ENCODE data around the gene ELL2.
A peak's percentile ranks its signal among the peaks of the same experiment; 100 is the strongest.

- no peak for TF ChIP-seq POLR2A (IDR thresholded peaks at IDR 0.05)
- TF ChIP-seq, protein P1, sequence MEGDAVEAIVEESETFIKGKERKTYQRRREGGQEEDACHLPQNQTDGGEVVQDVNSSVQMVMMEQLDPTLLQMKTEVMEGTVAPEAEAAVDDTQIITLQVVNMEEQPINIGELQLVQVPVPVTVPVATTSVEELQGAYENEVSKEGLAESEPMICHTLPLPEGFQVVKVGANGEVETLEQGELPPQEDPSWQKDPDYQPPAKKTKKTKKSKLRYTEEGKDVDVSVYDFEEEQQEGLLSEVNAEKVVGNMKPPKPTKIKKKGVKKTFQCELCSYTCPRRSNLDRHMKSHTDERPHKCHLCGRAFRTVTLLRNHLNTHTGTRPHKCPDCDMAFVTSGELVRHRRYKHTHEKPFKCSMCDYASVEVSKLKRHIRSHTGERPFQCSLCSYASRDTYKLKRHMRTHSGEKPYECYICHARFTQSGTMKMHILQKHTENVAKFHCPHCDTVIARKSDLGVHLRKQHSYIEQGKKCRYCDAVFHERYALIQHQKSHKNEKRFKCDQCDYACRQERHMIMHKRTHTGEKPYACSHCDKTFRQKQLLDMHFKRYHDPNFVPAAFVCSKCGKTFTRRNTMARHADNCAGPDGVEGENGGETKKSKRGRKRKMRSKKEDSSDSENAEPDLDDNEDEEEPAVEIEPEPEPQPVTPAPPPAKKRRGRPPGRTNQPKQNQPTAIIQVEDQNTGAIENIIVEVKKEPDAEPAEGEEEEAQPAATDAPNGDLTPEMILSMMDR (IDR thresholded peaks at IDR 0.05), result peak in 2 of 5 experiments; percentile 7 to 16
- TF ChIP-seq EP300 (IDR thresholded peaks at IDR 0.05), result peak in 1 of 2 donors; percentile 31
Observed at GRCh38 chr5:95842854-95843544, 118.7 kb downstream of the ELL2 start.
